HCT116 (cell line): ENCODE measurements around the gene HOTAIR. TPM values are rescaled to one million over a fixed set of nuclear protein-coding genes. Genes with fewer than 3 reads are reported as not detected.
A peak's percentile ranks its signal among the peaks of the same experiment; 100 is the strongest.

ENCODE experiments used
- ATAC-seq: fragments of 200-7000 bp; cut with Tn5 transposase; 2 replicates; pipeline ENCODE4 v1.9.1; 2020; ENCODE audit warnings: mild to moderate bottlenecking, moderate library complexity
- BruUV-seq: library from RNA; stranded (reverse); fragments of 400-500 nt; replicated peaks from 2 replicates; lab custom pipeline; 2021; lab: Mats Ljungman, UMichigan
- CTCF ChIA-PET: fragments of 300-600 bp; sonication (Branson Sonifier 250); formaldehyde crosslinking; loops from one replicate; lab custom pipeline; 2021; ENCODE audit warnings: antibody characterized with exemption; lab: Charles Lee
- POLR2A ChIA-PET: fragments of 300-600, 350-600 bp; sonication (Branson Sonifier 250); formaldehyde crosslinking; loops from one replicate; lab custom pipeline; 2021; ENCODE audit warnings: antibody characterized with exemption; lab: Charles Lee
- RAD21 ChIA-PET, 2 experiments: fragments of 300-600 bp; sonication (Branson Sonifier 250); formaldehyde crosslinking; loops; one replicate each; lab custom pipeline; 2023; ENCODE audit warnings: low total read pairs in 2 of 2; ENCODE audit not compliant: uncharacterized antibody in 2 of 2, unreplicated experiment in 2 of 2, low non-redundant PET in 1 of 2; lab: Charles Lee
- DNase-seq: peaks from one replicate; pipeline ENCODE4 v3.0.0-alpha.2; 2010; ENCODE audit warnings: low read depth, low spot score
- H2AFZ ChIP-seq: fragments of 200-600 bp; shearing (Covaris generic), sonication (generic); 2 replicates; pipeline ENCODE4 v1.6.1; 2017; ENCODE audit warnings: low read depth, mixed run types, mixed read lengths, antibody characterized with exemption, low read length; ENCODE audit not compliant: poor library complexity, severe bottlenecking
- H3K27ac ChIP-seq: 2 replicates; pipeline ENCODE4 v1.5.1; 2012; ENCODE audit warnings: low read depth, low read length
- H3K27me3 ChIP-seq: fragments of 200-600 bp; sonication (generic); 2 replicates; pipeline ENCODE4 v1.6.1; 2016; ENCODE audit warnings: mixed run types, low read length, mixed read lengths; ENCODE audit not compliant: insufficient read depth
- H3K36me3 ChIP-seq, 2 experiments: fragments of 200-500 bp in 1 of 2; fragments of 200-600 bp in 1 of 2; sonication (Bioruptor generic) in 1 of 2; sonication (generic) in 1 of 2; 2 replicates each; pipeline versions ENCODE4 v1.5.1 to v1.6.1; 2014 to 2016; ENCODE audit warnings: low read length in 2 of 2, inconsistent platforms in 1 of 2, mixed read lengths in 1 of 2, mixed run types in 1 of 2; ENCODE audit not compliant: insufficient read depth in 2 of 2, control insufficient read depth in 1 of 2
- H3K4me1 ChIP-seq, 2 experiments: fragments of 200-600 bp in 1 of 2; sonication (generic) in 1 of 2; 2 replicates each; pipeline versions ENCODE4 v1.5.1 to v1.6.1; 2012 to 2017; ENCODE audit warnings: low read length in 2 of 2, inconsistent platforms in 1 of 2, mild to moderate bottlenecking in 1 of 2, mixed read lengths in 1 of 2, mixed run types in 1 of 2, moderate library complexity in 1 of 2; ENCODE audit not compliant: insufficient read depth in 2 of 2, control insufficient read depth in 1 of 2
- H3K4me2 ChIP-seq: fragments of 200-600 bp; sonication (generic); 2 replicates; pipeline ENCODE4 v1.6.1; 2017; ENCODE audit warnings: mixed run types, low read length, mixed read lengths
- H3K4me3 ChIP-seq, 2 experiments: fragments of 200-600 bp in 1 of 2; sonication (generic) in 1 of 2; replicated peaks in 1 of 2; 2 replicates each; pipeline ENCODE4 v1.5.1; 2011 to 2016; ENCODE audit warnings: low read length in 2 of 2, control low read depth in 1 of 2, low read depth in 1 of 2, mild to moderate bottlenecking in 1 of 2, mixed read lengths in 1 of 2, mixed run types in 1 of 2
- H3K79me2 ChIP-seq: fragments of 200-600 bp; sonication (generic); 2 replicates; pipeline ENCODE4 v1.6.1; 2017; ENCODE audit warnings: mild to moderate bottlenecking, mixed run types, low read length, moderate library complexity, mixed read lengths; ENCODE audit not compliant: insufficient read depth
- H3K9ac ChIP-seq: fragments of 200-600 bp; sonication (generic); 2 replicates; pipeline ENCODE4 v1.6.1; 2016; ENCODE audit warnings: low read length, mixed read lengths
- H3K9me2 ChIP-seq: fragments of 200-600 bp; sonication (generic), shearing (Covaris generic); 2 replicates; pipeline ENCODE4 v1.6.1; 2017; ENCODE audit warnings: mixed run types, mild to moderate bottlenecking, moderate library complexity; ENCODE audit not compliant: insufficient read depth
- H3K9me3 ChIP-seq, 2 experiments: fragments of 200-500 bp in 1 of 2; fragments of 200-600 bp in 1 of 2; sonication (Bioruptor generic) in 1 of 2; sonication (generic) in 1 of 2; 2 replicates each; pipeline ENCODE4 v1.6.1; 2014 to 2017; ENCODE audit warnings: low read length in 2 of 2, mixed read lengths in 2 of 2, inconsistent platforms in 1 of 2, low read depth in 1 of 2, mild to moderate bottlenecking in 1 of 2, mixed run types in 1 of 2, moderate library complexity in 1 of 2; ENCODE audit not compliant: control insufficient read depth in 1 of 2, insufficient read depth in 1 of 2
- H4K20me1 ChIP-seq: fragments of 200-600 bp; sonication (generic), shearing (Covaris generic); 2 replicates; pipeline ENCODE4 v1.6.1; 2017; ENCODE audit warnings: mixed run types, mild to moderate bottlenecking, moderate library complexity; ENCODE audit not compliant: insufficient read depth
- CBX3 ChIP-seq: IDR thresholded peaks from 2 replicates; pipeline ENCODE4 v1.6.1; 2012; ENCODE audit warnings: low read depth
- EGR1 ChIP-seq: IDR thresholded peaks from 2 replicates; pipeline ENCODE4 v1.6.1; 2012; ENCODE audit warnings: low read depth
- EZH2 ChIP-seq: fragments of 200-600 bp; sonication (generic); IDR thresholded peaks from 2 replicates; pipeline ENCODE4 v1.6.1; 2017; ENCODE audit warnings: antibody characterized with exemption, mixed run types
- FOSL1 ChIP-seq: IDR thresholded peaks from 2 replicates; pipeline ENCODE4 v1.6.1; 2012; ENCODE audit warnings: low read depth
- JUND ChIP-seq: IDR thresholded peaks from 2 replicates; pipeline ENCODE4 v1.6.1; 2012
- POLR2A ChIP-seq: IDR thresholded peaks from 2 replicates; pipeline ENCODE4 v1.7.0; 2011; ENCODE audit warnings: borderline replicate concordance; ENCODE audit not compliant: insufficient read depth, insufficient read length; ENCODE audit errors: extremely low read depth
- POLR2AphosphoS5 ChIP-seq: IDR thresholded peaks from 2 replicates; pipeline ENCODE4 v1.6.1; 2011; ENCODE audit warnings: mild to moderate bottlenecking, low read depth, low read length, moderate library complexity
- ZFX ChIP-seq: fragments of 450-650 bp; IDR thresholded peaks from 2 replicates; pipeline ENCODE4 v1.6.1; 2017
- ZNF274 ChIP-seq: fragments of 200-500 bp; sonication (Bioruptor generic); IDR thresholded peaks from 2 replicates; pipeline ENCODE4 v1.6.1; 2014; ENCODE audit warnings: mild to moderate bottlenecking, low read depth, low read length, inconsistent platforms
- intact Hi-C: fragments of 100-400 bp; cut with micrococcal nuclease; formaldehyde crosslinking; loops from 2 replicates; pipeline ENCODE4 v1.10.0; 2022
- total RNA-seq: library from RNA; stranded (reverse); gene quantifications from one replicate; pipeline ENCODE4 v1.2.1, GENCODE V29; 2021; ENCODE audit not compliant: unreplicated experiment
- TF ChIP-seq, protein P1 (sequence below), 3 experiments: fragments of 200-600 bp in 1 of 3; sonication (generic) in 1 of 3; IDR thresholded peaks in 2 of 3; conservative IDR thresholded peaks in 1 of 3; 2 replicates each; pipeline ENCODE4 v1.5.1; 2012 to 2017; ENCODE audit warnings: low read depth in 2 of 3, low read length in 2 of 3, antibody characterized with exemption in 1 of 3, borderline replicate concordance in 1 of 3, control low read depth in 1 of 3, mild to moderate bottlenecking in 1 of 3, mixed read lengths in 1 of 3, mixed run types in 1 of 3, moderate library complexity in 1 of 3; ENCODE audit not compliant: insufficient read depth in 1 of 3
- TF ChIP-seq, protein P2 (sequence below): IDR thresholded peaks from 2 replicates; pipeline ENCODE4 v1.6.1; 2012
- TF ChIP-seq, protein P3 (sequence below): IDR thresholded peaks from 2 replicates; pipeline ENCODE4 v1.6.1; 2012

Gene HOTAIR
- total RNA-seq, 1 experiment from 2014 or later, result 0.25 TPM

DNA sequence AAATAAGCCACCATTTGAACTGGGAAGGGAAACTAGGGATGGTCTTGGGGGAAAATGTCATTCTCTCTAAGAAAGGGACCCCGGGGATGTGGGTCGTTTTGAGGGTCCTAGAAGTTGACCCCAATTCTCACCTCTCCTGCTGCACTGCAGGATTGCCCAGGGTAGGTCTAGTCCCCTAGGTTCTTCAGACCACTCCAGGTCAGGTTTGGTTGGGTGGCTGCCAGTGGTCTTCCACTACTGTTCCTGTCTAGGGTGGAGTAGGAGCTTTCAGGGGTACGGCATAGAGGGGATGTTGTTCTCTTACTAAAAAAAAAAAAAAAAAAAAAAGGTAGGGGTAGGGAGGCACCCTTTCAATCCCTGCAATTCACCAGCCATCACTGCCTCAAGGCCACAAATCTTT is 41.3 kb upstream of the HOTAIR start (continued):
- TF ChIP-seq, protein P1, sequence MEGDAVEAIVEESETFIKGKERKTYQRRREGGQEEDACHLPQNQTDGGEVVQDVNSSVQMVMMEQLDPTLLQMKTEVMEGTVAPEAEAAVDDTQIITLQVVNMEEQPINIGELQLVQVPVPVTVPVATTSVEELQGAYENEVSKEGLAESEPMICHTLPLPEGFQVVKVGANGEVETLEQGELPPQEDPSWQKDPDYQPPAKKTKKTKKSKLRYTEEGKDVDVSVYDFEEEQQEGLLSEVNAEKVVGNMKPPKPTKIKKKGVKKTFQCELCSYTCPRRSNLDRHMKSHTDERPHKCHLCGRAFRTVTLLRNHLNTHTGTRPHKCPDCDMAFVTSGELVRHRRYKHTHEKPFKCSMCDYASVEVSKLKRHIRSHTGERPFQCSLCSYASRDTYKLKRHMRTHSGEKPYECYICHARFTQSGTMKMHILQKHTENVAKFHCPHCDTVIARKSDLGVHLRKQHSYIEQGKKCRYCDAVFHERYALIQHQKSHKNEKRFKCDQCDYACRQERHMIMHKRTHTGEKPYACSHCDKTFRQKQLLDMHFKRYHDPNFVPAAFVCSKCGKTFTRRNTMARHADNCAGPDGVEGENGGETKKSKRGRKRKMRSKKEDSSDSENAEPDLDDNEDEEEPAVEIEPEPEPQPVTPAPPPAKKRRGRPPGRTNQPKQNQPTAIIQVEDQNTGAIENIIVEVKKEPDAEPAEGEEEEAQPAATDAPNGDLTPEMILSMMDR (IDR thresholded peaks at IDR 0.05 in 2 of 3, conservative IDR thresholded peaks at IDR 0.05 in 1 of 3; ENCODE audit: borderline replicate concordance in 1 of 3, insufficient read depth in 1 of 3, low read depth in 2 of 3, low read length in 2 of 3), result no peak
- TF ChIP-seq EZH2, result no peak
- no peak for TF ChIP-seq POLR2AphosphoS5
- TF ChIP-seq, protein P2, sequence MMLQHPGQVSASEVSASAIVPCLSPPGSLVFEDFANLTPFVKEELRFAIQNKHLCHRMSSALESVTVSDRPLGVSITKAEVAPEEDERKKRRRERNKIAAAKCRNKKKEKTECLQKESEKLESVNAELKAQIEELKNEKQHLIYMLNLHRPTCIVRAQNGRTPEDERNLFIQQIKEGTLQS, result no peak
- TF ChIP-seq JUND, result no peak
- no peak for TF ChIP-seq POLR2A
- no peak for TF ChIP-seq EGR1
- TF ChIP-seq FOSL1, result no peak

DNA sequence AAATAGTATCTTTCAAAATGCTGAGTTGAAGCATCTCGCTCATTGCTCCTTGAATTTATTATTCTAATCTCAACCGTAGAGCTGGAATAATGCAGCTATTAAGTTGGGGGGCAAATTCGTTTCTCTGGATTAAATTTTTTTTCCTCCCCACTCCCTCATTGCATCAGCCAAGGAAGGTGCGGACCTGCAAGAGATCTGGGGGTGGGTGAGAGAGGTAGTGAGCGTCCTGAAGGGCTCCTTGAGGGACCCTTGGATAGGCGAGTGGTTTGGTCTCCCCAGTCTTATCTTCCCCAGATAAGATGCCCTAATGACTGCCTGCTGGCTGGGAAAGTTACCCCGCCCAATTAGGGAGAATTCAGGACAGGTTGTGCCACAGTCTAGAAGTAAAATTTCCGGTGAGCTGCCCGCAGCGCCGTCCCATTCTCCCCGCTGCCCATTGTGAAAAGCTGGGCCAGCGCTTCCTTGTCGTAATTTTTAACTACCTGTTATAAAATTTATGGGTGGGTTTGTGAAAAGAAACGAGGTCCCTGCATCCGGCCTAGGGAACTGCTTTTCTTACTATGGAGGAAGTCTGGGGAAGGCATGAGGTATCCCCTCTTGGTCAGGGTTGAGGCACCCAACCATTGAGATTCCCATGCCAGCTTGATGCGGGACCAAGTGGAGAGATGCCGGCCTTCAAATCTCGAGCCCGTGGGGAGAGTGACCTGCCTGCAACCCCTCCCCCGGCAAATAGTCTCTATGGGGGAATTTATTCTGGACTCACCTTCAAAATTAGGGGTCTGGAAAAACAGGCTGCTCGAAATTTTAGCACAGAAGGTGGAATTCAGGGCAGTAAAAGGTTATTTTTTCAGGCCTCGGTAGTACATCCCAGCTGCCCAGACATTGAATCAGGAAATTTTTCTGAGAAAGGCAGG is 40.5 kb upstream of the HOTAIR start:
- Histone ChIP-seq H3K9ac (no peak overlapping the region), H3K4me1 (peaks cover 17 to 31% of the 10 kb centered on the region in 2 experiments), H4K20me1 (no peaks in the 10 kb centered on the region), H3K9me3 (no peaks in the 10 kb centered on the region), H3K79me2 (no peaks in the 10 kb centered on the region), H3K4me2 (peak overlapping the region; percentile 99), H3K27me3 (no peaks in the 10 kb centered on the region), H3K4me3 (peak overlapping the region in 1 of 2 experiments; percentile 76; a peak in 1 of 4 replicates), H2AFZ (no peak overlapping the region), H3K27ac (no peak overlapping the region), H3K36me3 (no peaks in the 10 kb centered on the region), H3K9me2 (no peaks in the 10 kb centered on the region)
- TF ChIP-seq ZNF274 (no peak), POLR2A (no peak), CBX3 (no peak), ZFX (no peak)
- TF ChIP-seq, protein P3, sequence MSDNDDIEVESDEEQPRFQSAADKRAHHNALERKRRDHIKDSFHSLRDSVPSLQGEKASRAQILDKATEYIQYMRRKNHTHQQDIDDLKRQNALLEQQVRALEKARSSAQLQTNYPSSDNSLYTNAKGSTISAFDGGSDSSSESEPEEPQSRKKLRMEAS, result no peak
- no TSS peak for BruUV-seq
- ChIA-PET CTCF (interaction anchor here (2.4 to 4.3 kb wide), 5 partner anchors 9 to 200 kb away, joined by 6 to 43 read pairs (median 20); partner anchors contain the start of gene HOXC5), RAD21 (no interaction called here), POLR2A (no interaction called here)
- intact Hi-C loops, result no loop called here
- ATAC-seq, result no peak
- no peak for DNase-seq
